Nasal cavity respiratory epithelium epithelial cell of viscerocranial mucosa (primary cell): ENCODE results near the gene CNNM3. TPM values are rescaled to one million over a fixed set of nuclear protein-coding genes. Genes with fewer than 3 reads are reported as not detected.

ENCODE experiments used
- total RNA-seq: library from RNA; depleted of rRNA; stranded (reverse); fragments of >200 nt; gene quantifications from 2 replicates; pipeline ENCODE4 v1.2.3, GENCODE V29; 2014

The CNNM3 gene
- total RNA-seq: 12.3 and 12.7 TPM in 2 replicates

DNA sequence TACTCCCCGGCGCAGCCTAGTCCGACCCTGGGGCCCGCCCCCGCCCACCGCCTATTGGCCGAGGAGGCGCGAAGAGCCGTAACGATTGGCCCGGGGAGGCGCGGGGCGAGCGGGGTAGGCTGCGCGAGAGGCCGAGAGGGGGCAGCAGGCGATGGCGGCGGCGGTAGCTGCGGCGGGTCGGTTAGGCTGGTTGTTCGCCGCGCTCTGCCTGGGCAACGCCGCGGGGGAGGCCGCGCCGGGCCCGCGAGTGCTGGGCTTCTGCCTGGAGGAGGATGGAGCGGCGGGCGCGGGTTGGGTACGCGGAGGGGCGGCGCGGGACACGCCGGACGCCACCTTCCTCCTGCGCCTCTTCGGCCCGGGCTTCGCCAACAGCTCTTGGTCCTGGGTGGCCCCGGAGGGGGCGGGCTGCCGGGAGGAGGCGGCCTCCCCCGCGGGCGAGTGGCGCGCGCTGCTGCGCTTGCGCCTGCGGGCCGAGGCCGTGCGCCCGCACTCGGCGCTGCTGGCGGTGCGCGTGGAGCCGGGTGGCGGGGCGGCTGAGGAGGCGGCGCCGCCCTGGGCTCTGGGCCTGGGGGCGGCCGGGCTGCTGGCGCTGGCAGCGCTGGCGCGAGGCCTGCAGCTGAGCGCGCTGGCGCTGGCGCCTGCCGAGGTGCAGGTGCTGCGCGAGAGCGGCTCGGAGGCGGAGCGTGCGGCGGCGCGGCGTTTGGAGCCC is at the start of gene CNNM3:
Gene CNNM3 (plus strand): TSS at position 142 of the 709 bp plus-strand sequence. CDS start 10 bp downstream, at position 152.

DNA sequence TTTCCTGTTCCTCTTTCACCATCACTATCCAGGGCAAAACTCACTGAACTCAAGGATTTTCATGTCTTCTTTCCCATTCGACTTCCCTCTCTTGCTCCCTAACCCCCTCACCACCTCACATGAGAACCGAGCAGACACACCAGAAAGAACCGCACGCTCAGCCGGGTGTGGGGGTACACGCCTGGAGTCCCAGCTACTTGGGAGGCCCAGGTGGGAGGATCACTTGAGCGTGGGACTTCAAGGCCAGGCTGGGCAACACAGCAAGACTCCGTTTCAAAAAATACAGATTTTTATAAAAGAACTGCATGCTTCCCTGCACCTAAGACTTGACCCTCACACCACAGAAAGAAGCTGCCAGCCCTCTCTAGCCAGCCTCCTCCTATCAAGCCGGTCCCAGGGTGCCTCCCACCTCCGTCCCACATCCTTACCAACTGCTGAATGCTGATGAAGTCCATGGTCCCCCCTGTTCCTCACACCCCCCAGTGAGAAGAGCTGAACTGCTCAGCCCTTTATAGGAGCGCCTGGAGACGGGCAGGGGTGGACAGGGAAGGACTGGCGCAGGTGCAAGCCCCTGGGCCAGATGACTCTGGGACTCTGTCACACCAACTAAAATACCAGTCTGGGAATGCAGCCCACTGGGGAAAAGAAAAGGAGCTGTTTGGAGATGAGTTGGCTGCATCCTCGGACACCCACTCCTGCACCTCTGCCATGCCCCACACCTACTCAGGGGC is 27.6 kb downstream of the CNNM3 start, which contains the start of gene ANKRD23:
Gene ANKRD23 (minus strand): TSS at position 484 of the 731 bp plus-strand sequence. CDS start 29 bp downstream, at position 455.

DNA sequence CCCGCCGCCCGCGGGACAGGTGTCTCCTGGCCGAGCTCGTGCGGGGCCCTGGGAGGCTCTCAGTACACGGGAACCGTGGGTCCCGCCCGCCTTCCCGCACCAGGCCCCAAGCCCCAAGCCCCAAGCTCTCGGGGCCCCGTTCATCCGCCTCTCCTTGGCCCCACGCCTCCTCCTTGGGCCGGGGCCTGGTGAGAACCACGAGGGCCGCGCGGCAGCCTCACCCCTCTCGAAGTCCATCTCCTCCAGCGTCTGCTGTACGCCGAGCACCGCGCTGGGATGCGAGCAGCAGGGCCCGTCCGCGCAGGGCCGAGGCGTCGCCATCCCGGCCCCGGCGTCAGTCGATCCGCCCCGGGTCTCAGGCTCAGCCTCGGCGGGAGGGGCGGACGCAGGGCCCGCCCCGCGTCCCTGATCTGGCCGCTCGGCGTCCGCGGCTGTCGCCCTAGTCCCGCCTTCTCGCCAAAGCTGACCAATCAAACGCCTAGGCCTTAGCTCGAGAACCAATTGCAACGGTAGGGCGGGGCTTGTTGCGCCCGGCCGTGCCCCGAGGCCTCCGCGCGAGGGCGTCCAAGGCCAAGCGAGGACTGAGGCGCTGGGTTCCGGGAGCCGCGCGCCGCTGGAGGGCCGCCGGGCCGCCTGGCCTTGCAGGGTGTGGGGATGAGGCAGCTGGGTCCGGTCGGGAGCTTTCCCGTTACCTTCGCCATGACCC is 41.8 kb downstream of the CNNM3 start, which contains the start of gene ANKRD39:
Gene ANKRD39 (minus strand): TSS at position 350 of the 706 bp plus-strand sequence. CDS start 29 bp downstream, at position 321.

DNA sequence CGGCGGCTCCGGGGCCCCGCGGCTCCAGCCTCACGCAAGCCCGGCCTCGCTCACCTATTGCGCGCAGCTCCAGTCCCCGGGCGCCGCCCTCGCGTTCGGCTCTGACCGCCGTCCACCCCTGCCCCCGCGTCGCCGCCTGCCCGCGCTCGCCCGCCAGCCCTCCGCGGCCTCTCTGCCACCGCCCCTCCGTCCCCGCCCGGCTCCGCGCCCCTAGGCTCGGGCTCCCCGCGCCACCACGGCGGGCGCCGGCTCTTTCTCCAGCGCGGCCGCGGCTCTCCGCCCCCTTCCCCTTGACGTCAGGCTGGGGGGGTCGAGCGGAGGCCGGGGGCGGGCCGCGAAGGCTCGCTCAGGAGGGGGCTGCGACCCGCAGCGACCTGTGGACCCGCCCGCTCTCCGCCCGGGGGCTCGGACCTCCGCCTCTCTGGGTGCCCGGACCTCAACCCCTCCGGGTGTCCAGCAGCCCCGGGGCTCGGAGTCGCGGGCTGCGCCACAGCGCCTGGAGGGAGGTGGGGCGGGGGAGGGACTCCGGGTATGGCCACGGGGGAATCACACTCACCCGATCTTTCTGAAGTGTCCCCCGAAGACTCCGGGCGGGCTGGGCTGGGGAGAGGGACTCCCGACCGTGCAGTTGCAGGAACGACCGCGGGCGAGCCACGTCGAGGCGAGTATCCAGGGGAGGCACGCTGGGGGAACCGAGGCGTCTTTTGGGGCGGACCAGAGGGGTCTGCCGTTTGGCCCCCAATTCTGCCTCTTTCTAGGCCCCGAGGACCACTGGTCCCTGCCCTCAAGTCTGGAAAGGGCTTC is 54.0 kb downstream of the CNNM3 start, which contains the start of gene SEMA4C:
Gene SEMA4C (minus strand): TSS at position 259 of the 804 bp plus-strand sequence. CDS start 2,194 bp downstream, outside the sequence.

Other genes starting within 250 kb of the CNNM3 start
- 24.9 and 36.7 TPM in 2 replicates for gene KANSL3, start 178.0 kb upstream of the CNNM3 start, total RNA-seq
- gene FER1L5, start 173.5 kb upstream of the CNNM3 start, total RNA-seq: under 0.01 TPM in 2 replicates
- 14.4 and 25.3 TPM in 2 replicates for gene LMAN2L, start 76.2 kb upstream of the CNNM3 start, total RNA-seq
- 6.2 and 13.0 TPM in 2 replicates for gene CNNM4, start 55.4 kb upstream of the CNNM3 start, total RNA-seq
- 0.34 and 1.7 TPM in 2 replicates for gene ANKRD23, start 27.8 kb downstream of the CNNM3 start, total RNA-seq
- 4.8 TPM in 2 replicates for gene ANKRD39, start 41.7 kb downstream of the CNNM3 start, total RNA-seq
- 10.3 and 17.4 TPM in 2 replicates for gene SEMA4C, start 53.8 kb downstream of the CNNM3 start, total RNA-seq
- not detected in 2 replicates for gene FAM178B, start 170.3 kb downstream of the CNNM3 start, total RNA-seq